Progenitor cell of endocrine pancreas (in vitro differentiated cells): ENCODE measurements around the gene DHX57. TPM values are rescaled to one million over a fixed set of nuclear protein-coding genes. Genes with fewer than 3 reads are reported as not detected.

Experiments
- DNase-seq: peaks from one replicate; pipeline ENCODE4 v3.0.0; 2021; ENCODE audit warnings: low spot score; ENCODE audit not compliant: unreplicated experiment
- H3K27ac Mint-ChIP-seq: 2 replicates; pipeline ENCODE4 v1.8.0; 2021; ENCODE audit warnings: mild to moderate bottlenecking, moderate library complexity, mixed read lengths
- H3K27me3 Mint-ChIP-seq: 2 replicates; pipeline ENCODE4 v1.8.0; 2021; ENCODE audit warnings: mixed read lengths
- H3K36me3 Mint-ChIP-seq: 2 replicates; pipeline ENCODE4 v1.8.0; 2022; ENCODE audit warnings: mixed read lengths; ENCODE audit not compliant: insufficient read depth
- H3K4me1 Mint-ChIP-seq: 2 replicates; pipeline ENCODE4 v1.8.0; 2021; ENCODE audit warnings: low read depth, mixed read lengths
- H3K4me3 Mint-ChIP-seq: 2 replicates; pipeline ENCODE4 v1.8.0; 2021; ENCODE audit warnings: low read depth, mild to moderate bottlenecking, moderate library complexity, mixed read lengths
- H3K9me3 Mint-ChIP-seq: 2 replicates; pipeline ENCODE4 v1.8.0; 2021; ENCODE audit warnings: low read depth, mixed read lengths
- total RNA-seq: library from RNA; stranded (reverse); gene quantifications from 2 replicates; pipeline ENCODE4 v1.2.1, GENCODE V29; 2021
- TF ChIP-seq, protein P1 (sequence below): fragments of 200-600 bp; sonication (generic); IDR thresholded peaks from one replicate; pipeline ENCODE4 v1.5.0; 2021; ENCODE audit warnings: antibody characterized with exemption, mild to moderate bottlenecking; ENCODE audit not compliant: unreplicated experiment

Gene DHX57
- total RNA-seq, 1 donor from 2014 or later = 30.4 TPM

DNA sequence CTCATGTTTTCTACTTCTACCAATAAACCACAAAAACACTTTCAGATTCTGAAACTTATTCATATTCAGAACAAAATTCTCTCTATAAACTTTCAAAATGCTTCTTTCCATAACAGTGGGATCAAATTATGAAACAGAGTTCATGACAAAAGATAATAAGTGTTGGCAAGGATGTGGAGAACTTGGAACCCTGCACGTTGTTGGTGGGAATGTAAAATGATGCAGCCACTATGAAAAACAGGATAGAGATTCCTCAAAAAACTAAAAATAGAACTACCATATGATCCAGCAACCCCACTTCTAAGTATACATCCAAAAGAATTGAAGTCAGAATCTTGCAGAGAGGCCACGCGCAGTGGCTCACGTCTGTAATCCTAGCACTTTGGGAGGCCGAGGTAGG lies 52.3 kb downstream of the DHX57 start:
- H3K9me3 Mint-ChIP-seq = no peaks in the 10 kb centered on the region
- no peak for DNase-seq
- H3K4me1 Mint-ChIP-seq = peaks cover 1% of the 10 kb centered on the region
- no peaks in the 10 kb centered on the region for H3K27me3 Mint-ChIP-seq
- H3K4me3 Mint-ChIP-seq = no peak overlapping the region
- no peak overlapping the region for H3K27ac Mint-ChIP-seq
- H3K36me3 Mint-ChIP-seq = peaks cover 35% of the 10 kb centered on the region
- TF ChIP-seq, protein P1, sequence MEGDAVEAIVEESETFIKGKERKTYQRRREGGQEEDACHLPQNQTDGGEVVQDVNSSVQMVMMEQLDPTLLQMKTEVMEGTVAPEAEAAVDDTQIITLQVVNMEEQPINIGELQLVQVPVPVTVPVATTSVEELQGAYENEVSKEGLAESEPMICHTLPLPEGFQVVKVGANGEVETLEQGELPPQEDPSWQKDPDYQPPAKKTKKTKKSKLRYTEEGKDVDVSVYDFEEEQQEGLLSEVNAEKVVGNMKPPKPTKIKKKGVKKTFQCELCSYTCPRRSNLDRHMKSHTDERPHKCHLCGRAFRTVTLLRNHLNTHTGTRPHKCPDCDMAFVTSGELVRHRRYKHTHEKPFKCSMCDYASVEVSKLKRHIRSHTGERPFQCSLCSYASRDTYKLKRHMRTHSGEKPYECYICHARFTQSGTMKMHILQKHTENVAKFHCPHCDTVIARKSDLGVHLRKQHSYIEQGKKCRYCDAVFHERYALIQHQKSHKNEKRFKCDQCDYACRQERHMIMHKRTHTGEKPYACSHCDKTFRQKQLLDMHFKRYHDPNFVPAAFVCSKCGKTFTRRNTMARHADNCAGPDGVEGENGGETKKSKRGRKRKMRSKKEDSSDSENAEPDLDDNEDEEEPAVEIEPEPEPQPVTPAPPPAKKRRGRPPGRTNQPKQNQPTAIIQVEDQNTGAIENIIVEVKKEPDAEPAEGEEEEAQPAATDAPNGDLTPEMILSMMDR = no peak

DNA sequence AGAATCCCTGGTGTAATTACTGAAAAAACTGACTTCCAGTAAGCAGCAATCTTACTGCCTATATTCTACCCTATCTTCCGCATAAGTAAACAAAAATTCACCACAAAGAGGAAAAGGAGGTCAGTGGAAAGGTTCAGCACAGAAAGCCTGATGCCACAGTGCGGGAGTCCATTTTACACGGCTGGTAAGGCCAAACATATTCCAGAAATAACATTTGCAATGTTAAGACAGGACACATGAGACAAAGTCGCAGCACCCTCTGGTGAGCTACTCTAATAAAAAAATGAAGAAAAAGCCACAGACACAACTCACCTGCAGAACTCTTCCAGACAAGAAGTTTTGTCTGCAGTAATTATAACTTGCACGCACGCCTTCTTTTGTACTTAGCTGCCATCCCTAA lies 57.2 kb downstream of the DHX57 start:
- no peak for DNase-seq
- Mint-ChIP-seq H3K36me3 (peaks cover 22% of the 10 kb centered on the region), H3K9me3 (no peaks in the 10 kb centered on the region), H3K27me3 (no peaks in the 10 kb centered on the region), H3K27ac (no peak overlapping the region), H3K4me1 (no peaks in the 10 kb centered on the region), H3K4me3 (no peak overlapping the region)
- TF ChIP-seq, protein P1 = no peak

DNA sequence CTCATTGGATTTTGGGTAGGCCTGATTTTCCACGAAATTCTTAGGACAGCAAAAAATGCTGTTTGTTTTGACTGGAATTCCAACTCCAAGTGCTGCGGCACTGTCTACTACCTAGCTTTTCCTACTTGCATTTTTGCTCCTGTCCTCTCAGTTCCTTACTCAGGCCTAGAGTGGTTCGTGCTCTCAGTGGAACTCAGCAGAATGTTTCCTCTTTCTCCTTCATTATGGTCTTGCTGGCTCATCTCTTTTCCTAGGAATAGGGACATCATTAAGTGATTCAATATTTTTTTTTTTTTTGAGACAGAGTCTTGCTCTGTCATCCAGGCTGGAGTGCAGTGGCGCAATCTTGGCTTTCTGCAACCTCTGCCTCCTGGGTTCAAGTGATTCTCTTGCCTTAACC lies 59.8 kb downstream of the DHX57 start:
- Mint-ChIP-seq H3K9me3 (no peaks in the 10 kb centered on the region), H3K4me3 (no peak overlapping the region), H3K4me1 (no peaks in the 10 kb centered on the region), H3K27me3 (no peaks in the 10 kb centered on the region), H3K36me3 (peaks cover 17% of the 10 kb centered on the region), H3K27ac (no peak overlapping the region)
- TF ChIP-seq, protein P1 = no peak
- DNase-seq = no peak

DNA sequence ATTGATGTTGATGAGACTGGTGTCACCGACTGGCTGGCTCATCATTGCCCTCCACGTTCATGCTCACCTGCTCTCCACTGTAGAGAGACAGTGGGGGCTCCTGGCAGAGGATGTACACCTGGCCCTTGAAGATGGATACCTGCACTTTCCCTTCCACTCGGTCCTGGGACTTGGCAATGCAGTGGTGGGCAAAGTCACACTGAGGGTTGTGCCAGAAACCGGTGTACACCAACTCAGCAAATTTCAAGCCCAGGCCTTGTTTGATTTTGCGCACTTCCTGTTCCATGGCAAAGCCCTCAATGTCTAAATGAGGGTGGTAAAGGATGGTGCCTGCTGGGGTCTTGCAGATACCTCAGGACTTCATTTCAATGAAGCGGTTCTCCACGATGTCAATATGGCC lies 65.2 kb downstream of the DHX57 start:
- Mint-ChIP-seq H3K4me1 (no peaks in the 10 kb centered on the region), H3K9me3 (no peaks in the 10 kb centered on the region), H3K4me3 (no peak overlapping the region), H3K27ac (no peak overlapping the region), H3K27me3 (no peaks in the 10 kb centered on the region), H3K36me3 (peaks cover 17% of the 10 kb centered on the region)
- TF ChIP-seq, protein P1 = no peak
- DNase-seq = no peak

DNA sequence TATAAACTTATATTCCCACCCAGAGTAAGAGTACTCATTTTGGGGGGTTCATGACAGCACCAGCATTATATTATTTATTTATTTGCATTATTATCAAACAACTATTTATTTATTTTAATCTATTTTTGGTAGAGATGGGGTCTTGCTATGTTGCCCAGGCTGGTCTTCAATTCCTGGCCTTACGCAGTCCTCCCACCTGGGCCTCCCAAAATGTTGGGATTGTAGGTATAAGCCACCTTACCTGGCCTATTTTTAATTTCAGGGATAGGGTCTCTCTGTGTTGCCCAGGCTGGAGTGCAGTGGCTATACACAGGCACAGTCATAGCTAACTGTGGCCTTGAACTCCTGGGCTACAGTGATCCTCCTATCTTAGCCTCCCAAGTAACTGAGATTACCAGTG lies 67.1 kb downstream of the DHX57 start:
- H3K4me1 Mint-ChIP-seq = no peaks in the 10 kb centered on the region
- no peak overlapping the region for H3K4me3 Mint-ChIP-seq
- H3K36me3 Mint-ChIP-seq = peaks cover 16% of the 10 kb centered on the region
- H3K27ac Mint-ChIP-seq = no peak overlapping the region
- no peak for DNase-seq
- H3K9me3 Mint-ChIP-seq = no peaks in the 10 kb centered on the region
- no peaks in the 10 kb centered on the region for H3K27me3 Mint-ChIP-seq
- TF ChIP-seq, protein P1 = no peak

DNA sequence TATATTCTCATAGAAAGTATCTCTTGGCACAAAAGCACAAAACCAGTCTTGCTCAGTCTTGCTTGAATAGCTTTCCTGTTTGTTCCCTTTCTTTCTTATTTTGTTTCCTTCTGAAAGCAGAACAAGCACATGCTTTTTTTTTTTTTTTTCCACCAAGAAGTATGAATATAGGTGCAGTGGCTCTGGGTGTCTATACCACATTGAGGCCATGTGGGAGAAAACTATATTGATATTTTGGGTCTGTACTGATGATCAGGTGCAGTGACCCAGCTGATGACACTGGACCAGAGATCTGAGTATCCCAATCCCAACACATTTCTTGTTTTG lies 69.0 kb downstream of the DHX57 start:
- no peak for DNase-seq
- Mint-ChIP-seq H3K9me3 (no peaks in the 10 kb centered on the region), H3K27me3 (no peaks in the 10 kb centered on the region), H3K36me3 (peaks cover 14% of the 10 kb centered on the region), H3K4me1 (no peaks in the 10 kb centered on the region), H3K4me3 (no peak overlapping the region), H3K27ac (no peak overlapping the region)
- TF ChIP-seq, protein P1 = no peak
